DND-41 (cell line): ENCODE measurements around the gene GDI2.

Source experiments
- CTCF ChIP-seq: IDR thresholded peaks from 2 replicates; pipeline ENCODE4 v1.5.1; 2012; ENCODE audit warnings: borderline replicate concordance, low read length, moderate library complexity, mild to moderate bottlenecking; ENCODE audit not compliant: poor library complexity, severe bottlenecking; ENCODE audit errors: extremely low read depth
- EZH2 ChIP-seq: IDR thresholded peaks from 3 replicates; pipeline ENCODE4 v1.6.1; 2012; ENCODE audit warnings: borderline replicate concordance, low read depth, mild to moderate bottlenecking, moderate library complexity, low read length, inconsistent platforms; ENCODE audit not compliant: severe bottlenecking

GRCh38 chr10:5827841-5828240, 14.6 kb upstream of the GDI2 start:
- no peak for TF ChIP-seq CTCF
- TF ChIP-seq EZH2: no peak
